GM21515 (cell line): ENCODE data around the gene BPIFA3.
"Not testable (repeated sequence)": the region's sequence is repeated elsewhere in the genome, so short reads cannot be mapped to it uniquely, and the experiment has no call there.

Experiments used
- ATAC-seq: cut with Tn5 transposase; IDR thresholded peaks from one replicate; pipeline ENCODE4 v1.9.1; 2021; ENCODE audit not compliant: unreplicated experiment

BPIFA3 gene

GRCh38 chr20:33217052-33217451 is at the start of gene BPIFA3:
Gene BPIFA3, plus strand, starts transcription at chr20:33217352. Its CDS starts 185 bp downstream, at chr20:33217537.
- ATAC-seq = no peak

GRCh38 chr20:33167859-33168258 is 49.3 kb upstream of the BPIFA3 start, which contains the start of gene BPIFA2:
Gene BPIFA2, plus strand, starts transcription at chr20:33168159. Its CDS starts 987 bp downstream, at chr20:33169146.
- no peak for ATAC-seq

- no peak for ATAC-seq
These were observed 47.9 kb upstream of the BPIFA3 start for GRCh38 chr20:33169176-33169794.

GRCh38 chr20:33172781-33173180 is 44.4 kb upstream of the BPIFA3 start:
- ATAC-seq = no peak

- no peak for ATAC-seq
These were observed 42.0 kb upstream of the BPIFA3 start for GRCh38 chr20:33175123-33175522.

- ATAC-seq = no peak
These were observed 41.1 kb upstream of the BPIFA3 start for GRCh38 chr20:33176101-33176500.

GRCh38 chr20:33177866-33178265 is 39.3 kb upstream of the BPIFA3 start:
- no peak for ATAC-seq

GRCh38 chr20:33178726-33179125 is 38.4 kb upstream of the BPIFA3 start:
- no peak for ATAC-seq

- ATAC-seq = no peak
These were observed 37.0 kb upstream of the BPIFA3 start for GRCh38 chr20:33180169-33180568.

GRCh38 chr20:33181482-33182093 is 35.6 kb upstream of the BPIFA3 start:
- ATAC-seq = no peak

GRCh38 chr20:33183312-33183711 is 33.8 kb upstream of the BPIFA3 start:
- ATAC-seq = no peak

GRCh38 chr20:33185031-33185590 is 32.0 kb upstream of the BPIFA3 start:
- ATAC-seq = not testable (repeated sequence)

GRCh38 chr20:33187491-33187890 is 29.7 kb upstream of the BPIFA3 start:
- no peak for ATAC-seq

- ATAC-seq = no peak
These were observed 28.7 kb upstream of the BPIFA3 start for GRCh38 chr20:33188421-33188820.

GRCh38 chr20:33191484-33191883 is 25.7 kb upstream of the BPIFA3 start:
- no peak for ATAC-seq

- ATAC-seq = no peak
These were observed 25.2 kb upstream of the BPIFA3 start for GRCh38 chr20:33191955-33192354.

- ATAC-seq = no peak
These were observed 24.1 kb upstream of the BPIFA3 start for GRCh38 chr20:33192912-33193501.

GRCh38 chr20:33199026-33199425 is 18.1 kb upstream of the BPIFA3 start:
- no peak for ATAC-seq

GRCh38 chr20:33202451-33202850 is 14.7 kb upstream of the BPIFA3 start:
- ATAC-seq = no peak

GRCh38 chr20:33203444-33203843 is 13.7 kb upstream of the BPIFA3 start:
- no peak for ATAC-seq

- ATAC-seq = no peak
These were observed 7.4 kb upstream of the BPIFA3 start for GRCh38 chr20:33209789-33210188.

GRCh38 chr20:33210371-33210770 is 6.8 kb upstream of the BPIFA3 start:
- ATAC-seq = no peak
